CD4-positive, alpha-beta T cell treated with Interleukin-21 for 1 hour (primary cell): Measurements from ENCODE around the gene FAP.

ENCODE experiments used
- DNase-seq: peaks from one replicate; pipeline ENCODE4 v3.0.0-alpha.2; 2020

Gene FAP

DNA sequence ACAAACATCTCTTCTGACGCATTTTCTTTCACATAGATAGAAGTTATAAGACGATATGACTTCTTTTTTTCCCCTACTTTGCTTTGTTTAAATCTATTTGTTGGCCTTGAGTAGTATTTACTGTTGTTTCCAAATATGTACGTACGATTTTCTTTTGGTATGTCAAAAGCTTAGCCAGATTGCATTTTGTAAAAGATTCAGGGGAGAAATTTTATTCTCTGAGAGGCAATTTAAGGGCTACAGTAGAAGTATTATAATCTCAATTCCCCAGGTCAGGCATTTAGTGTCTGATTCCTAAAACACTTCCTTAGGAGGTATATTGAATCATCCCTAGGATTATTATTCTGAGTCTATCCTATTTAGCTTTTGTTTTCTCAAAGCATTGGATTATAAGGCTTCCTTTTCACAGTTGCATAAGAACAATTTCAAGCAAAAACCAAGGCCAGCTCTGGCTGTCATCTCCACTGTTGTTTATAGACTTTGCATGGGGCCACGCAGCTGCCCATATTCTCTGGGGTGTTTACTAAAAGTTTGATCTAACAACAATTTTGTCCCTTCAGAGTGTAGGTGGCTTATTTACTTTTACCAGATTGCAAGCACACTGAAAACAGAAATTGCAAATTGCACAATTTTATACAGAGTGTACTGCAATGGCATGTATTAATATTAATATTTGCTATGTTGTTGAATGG, 57.6 kb downstream of the FAP start:
- no peak for DNase-seq

DNA sequence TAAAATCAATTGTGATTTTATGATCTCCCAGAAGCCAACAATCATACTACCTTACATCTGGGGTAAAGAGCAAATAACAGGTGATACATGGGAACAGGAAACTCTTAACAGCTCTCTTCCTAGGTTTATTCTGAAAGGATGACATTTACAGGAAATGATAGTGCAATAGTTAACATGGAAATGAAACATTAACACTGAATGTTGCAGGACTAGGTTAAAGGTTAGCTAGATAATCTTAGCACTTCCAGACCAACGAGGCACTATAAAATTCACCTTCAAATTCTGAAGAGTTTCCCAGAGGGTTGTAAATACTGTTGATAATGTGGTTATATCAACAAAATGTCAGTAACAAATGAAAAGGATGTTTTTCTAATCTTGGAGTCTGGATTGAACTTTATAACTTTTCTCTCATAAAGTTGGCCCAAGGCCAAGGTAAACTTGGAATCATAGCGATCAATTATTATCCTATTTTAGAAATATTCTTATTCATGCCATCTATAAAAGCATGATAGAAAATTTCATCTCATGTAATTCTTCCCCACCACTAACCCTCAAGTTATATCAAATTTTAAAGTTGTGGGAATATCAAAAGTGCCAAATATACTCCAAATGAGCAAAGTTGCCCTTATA, 58.3 kb downstream of the FAP start:
- no peak for DNase-seq

DNA sequence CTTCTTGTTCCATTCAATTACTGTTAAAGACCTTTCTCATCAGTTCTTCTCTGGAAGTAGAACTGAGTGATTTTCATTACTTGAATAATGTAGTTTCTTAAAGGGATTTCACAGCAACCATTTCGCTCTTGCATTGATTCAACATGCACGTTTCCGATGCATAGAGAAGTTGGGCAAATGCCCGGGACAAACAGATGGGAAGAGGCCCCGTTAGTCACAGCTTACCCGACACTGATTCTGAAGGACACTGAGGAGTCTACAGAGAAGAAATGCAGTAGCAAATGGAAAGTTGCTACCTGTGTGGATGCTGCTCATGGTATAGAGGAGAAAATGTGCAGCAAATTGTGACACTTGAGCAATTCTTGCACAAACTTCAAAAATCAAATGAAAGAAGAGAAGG, 58.9 kb downstream of the FAP start:
- no peak for DNase-seq

DNA sequence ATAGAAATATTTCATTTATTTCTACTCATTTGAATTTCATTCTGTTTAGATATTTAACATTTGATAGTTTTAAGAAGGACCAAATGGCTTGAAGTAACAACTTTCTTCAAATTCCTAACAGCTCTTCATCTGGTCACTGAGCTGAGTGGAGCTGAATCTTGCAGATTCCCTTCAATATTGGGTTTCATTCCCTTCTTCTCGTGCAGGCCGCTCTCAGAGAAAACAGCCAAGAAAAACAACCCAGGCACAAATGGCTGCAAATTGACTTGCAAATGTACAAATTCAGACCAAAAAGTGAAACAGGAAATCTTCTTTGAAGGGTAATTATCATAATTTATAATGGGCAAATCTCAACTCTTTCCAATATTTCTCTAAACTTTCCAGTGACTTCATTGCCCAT, 60.9 kb downstream of the FAP start:
- DNase-seq, result no peak

DNA sequence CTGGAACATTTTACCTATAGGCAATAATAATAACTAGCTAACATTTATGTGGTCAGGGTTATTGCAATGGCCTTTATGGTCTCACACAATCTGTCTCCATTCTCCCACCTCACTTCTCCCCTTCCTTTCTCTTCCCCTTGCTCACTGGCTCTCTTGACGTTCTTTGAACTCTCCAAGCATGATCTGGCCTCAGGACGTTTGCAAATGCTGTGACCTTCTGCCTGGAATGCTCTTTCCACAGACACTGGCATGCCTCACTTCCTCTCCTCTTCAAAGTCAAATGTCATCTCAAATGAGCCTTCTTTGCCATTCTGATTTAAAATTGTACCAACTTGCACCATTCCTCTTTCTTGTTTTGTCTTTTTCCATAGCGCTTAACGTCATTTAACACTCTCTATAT, 65.9 kb downstream of the FAP start:
- DNase-seq, result no peak

DNA sequence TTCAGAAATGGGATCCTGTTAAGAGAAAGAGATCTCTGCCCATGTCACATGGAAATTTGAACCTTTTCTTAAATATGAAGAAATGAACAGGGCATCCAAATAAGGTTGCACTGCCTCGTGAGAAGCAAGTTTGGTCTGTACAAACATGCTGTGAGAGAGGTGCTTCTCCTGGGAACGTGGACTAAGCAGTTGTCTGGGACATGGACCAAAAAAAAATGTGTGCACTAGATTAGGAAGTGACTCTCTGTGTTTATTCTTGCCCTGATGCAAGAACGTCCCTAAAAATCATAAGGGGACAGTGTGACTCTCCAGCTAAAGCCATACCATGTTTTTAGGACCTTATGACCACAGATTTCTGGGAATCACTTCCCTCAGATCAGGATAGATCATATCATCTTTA, 67.5 kb downstream of the FAP start:
- DNase-seq, result no peak

DNA sequence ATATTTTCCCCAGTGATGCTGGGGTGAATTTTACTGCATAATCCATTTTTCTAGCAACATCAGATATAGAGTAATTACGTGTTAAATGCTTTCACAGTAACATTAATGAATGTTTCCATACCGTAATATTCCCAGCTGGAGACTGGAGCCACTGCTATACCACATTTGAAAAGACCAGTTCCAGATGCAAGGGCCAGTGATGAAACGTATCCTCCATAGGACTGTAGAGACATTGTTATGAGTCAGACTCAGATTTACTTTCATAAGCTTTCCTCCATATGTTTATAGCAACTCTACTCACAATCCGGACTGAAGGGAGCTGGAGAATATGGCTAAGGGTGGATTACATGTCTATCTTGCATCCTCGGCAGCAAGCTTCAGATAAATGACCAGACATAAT, 68.5 kb downstream of the FAP start:
- DNase-seq, result no peak

DNA sequence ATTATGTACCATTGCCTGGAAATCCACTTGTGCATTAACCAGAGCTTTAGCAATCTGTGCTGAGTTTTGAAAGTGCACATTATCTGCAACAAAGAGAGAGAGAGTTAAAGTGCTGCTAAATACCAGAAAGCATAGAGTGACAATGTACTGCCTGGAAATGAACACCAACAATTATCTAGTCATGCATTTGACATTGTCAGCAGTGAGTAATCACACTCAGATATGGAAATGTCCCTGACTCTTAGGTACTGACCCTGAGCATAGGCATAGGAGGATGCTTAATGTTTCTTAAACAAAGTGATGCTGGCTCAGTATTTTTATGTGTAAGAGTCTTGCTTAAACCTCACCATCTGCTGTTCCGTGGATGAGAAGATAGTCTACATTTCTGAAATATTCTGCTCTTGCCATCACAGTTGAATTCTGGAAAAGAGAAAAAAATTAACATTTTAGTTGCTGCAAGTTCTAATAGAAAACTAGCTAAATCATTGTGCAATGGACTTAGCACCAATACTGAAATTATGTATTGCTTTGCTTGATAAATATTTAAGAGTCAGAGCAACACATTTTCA, 70.4 kb downstream of the FAP start:
- no peak for DNase-seq

DNA sequence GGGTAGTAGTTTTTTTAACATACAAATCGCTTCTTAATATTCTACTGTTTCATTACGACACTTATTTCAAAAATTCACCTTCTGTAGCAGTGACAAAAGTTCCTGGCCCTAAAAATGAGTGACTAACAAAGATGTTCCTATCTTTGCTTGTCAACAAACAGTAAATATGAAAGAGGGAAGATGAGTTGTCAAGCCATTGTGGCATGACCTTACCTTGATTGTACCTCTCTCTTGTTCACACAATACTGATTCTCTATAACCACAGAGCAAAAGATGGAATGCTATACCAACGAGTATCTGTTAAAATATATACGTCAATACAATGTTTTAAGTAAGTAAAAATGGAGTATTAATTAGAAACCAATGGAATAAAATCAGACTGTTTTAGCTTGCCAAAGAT, 76.5 kb downstream of the FAP start:
- DNase-seq, result no peak

DNA sequence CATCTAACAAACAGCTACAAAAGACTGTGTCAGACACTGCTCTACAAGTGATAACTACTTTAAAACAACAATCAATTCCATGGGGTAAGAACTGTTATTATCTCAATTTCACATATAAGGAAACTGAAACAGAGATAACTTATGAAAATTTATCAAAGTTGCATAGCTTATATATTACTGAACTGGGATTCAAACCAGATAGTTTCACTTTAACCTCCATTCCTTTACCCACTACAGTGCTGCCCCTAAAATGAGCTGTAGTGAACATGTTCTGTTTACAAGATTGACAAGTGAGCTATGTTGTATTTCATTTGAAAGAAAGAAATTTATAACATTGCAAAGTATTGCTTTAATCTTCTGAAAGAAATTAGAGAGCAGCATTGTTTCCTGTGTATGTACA, 77.1 kb downstream of the FAP start:
- DNase-seq, result no peak

DNA sequence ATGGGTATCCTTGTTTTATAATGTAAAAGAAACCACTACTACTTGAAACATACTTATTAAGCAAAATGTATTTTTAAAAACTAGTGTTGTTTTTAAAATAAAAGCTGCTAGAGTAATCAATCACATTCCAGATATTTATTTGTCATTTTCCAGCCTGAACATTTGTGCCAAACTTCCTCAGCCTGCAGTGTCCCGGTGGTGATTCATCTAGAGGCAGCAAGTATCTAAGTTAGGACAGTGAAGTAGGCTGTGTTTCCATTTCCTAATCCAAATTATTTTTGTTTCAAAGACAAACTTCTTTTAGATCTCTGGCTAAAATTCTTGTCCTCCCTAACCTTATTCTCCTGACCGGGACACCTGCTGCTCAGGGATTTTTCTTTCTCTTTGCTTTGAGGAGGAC, 78.4 kb downstream of the FAP start:
- no peak for DNase-seq

DNA sequence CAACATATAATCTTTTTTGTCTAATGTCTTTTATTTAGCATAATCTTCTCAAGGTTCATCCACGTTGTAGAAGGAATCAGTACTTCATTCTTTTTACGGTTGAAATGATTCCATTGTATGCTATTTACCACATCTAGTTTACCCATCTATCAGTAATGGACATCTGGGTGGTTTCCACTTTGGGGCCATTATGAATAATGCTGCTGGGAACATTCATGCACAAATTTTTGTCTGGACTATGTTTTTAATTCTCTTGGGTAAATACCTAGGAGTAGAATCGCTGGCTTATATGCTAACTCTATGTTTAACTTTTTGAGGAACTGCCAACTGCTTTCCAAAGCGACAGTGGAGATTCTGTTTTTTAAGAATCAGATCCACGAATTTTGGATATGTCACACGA, 83.8 kb downstream of the FAP start:
- DNase-seq, result no peak

DNA sequence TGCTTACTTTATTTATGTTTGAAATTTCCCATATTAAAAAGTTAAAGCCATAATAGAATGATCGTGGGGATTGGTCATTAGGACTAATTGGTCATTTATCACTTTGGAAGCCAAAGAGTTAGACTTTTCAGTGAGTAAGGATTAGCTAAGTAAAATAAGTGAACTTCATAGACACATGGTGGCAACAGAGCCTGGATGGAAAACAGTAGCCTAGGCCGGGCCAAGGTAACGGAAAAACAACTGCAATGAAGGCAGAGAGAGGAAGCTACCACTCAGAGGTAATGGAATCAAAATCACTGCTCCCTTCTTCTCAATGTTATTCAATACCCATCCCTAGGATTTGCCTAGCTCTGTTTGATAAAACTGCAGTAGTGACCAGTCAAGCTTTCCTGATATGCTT, 87.1 kb downstream of the FAP start:
- no peak for DNase-seq

DNA sequence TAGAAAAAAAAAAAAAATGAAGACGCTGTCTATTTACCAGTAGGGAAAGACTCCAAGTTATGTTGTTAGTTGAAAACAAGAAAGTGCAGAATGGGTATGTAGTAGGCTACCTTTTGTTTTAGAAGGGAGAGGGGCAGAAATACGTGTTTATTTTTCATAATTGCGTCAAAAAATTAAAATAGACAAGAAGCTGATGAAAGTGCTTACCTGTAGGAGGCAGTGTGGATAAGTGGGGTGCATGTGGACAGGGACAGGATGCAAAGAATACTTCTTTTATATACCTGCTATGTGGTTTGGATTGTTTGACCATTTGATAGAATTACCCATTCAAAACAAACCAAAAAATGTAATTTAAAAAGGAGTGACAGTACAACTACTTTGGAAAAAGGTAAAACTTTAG, 88.2 kb downstream of the FAP start:
- DNase-seq, result no peak

DNA sequence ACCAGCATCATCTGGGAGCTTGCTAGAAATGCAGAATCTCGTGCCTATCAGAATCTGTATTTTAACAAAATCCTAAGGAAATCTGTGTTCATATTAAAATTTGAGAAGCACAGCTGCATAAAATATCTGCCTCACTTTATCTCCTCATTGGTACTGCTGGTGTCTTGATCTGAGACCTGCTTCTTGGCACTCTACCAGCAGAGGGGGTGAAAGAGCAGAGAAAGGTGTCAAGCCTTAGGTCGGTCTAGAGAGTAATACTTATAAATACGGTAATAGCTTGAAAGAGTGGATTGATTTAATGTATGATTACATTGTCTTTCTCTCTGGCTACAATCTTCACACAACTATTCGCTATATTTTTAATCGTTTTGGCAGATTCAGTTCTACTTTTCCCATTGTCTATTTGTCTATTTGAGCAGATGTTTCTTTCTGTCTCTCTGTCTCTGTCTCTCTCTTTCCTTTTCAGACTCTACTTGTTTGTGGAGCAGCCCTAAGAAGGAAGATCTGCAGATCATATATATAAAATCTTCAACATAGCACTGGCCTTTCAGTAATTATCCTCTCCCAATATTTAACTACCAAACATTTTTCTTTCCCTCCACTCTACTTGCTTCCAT, 89.5 kb downstream of the FAP start:
- DNase-seq, result peak; percentile 63

DNA sequence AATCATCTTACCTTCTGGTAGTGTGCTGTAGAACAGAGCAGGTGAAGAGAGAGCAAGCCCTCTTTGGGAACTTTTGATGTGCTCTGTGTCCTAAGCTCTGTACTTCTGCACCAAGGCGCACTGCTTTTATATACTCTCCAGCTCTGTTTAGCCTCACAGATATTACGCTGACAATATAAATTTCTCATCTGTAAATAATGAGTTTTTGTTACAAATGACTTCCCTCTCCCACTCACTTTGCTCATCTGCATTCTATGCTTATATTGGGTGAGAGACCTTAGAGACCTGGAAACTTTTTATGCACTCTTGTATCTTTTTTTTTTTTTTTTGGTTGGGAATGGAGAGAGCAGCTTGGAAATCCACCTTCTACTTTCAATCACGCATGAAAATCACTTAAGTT, 91.1 kb downstream of the FAP start, which contains the start of gene GCG:
GCG (minus strand) TSS at position 101 of the 400 bp plus-strand sequence. CDS start 3,069 bp downstream, outside the sequence.
- DNase-seq, result no peak

DNA sequence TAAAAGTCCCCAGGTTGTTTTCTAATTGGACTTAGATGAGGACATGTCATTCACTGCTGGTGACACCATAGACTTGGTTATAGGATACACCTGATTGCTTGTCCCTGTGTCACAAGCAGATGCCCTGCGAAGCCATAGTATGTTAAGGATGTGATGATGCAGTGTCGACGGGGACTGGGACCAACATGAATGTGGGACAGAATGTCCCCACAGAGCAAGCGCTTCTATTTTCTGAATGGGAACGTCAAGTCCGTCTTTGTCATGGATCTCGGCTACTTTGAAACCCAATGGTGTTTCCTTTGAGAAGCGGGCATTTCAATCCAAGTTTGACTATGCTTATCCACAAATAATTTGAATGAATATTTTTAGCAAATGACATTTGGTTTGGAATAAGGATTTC, 93.3 kb downstream of the FAP start:
- no peak for DNase-seq

DNA sequence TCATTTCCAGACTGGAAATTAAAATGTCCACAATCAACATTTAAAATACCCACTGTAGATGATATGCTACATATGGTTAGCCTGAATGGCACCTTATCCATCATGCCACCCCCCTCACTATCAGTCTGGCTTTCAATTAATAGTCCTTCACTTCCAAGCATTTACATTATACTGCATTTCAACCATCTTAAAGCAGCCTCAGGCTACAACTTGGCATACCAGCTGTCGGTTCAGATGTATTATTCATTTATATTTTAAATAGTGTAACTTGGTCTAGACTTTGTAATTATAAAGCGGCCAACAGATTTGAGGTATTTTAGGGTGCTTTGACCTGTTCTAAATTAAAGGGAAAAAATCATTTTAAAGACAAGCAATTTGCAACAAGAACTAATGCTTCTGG, 93.8 kb downstream of the FAP start:
- no peak for DNase-seq

DNA sequence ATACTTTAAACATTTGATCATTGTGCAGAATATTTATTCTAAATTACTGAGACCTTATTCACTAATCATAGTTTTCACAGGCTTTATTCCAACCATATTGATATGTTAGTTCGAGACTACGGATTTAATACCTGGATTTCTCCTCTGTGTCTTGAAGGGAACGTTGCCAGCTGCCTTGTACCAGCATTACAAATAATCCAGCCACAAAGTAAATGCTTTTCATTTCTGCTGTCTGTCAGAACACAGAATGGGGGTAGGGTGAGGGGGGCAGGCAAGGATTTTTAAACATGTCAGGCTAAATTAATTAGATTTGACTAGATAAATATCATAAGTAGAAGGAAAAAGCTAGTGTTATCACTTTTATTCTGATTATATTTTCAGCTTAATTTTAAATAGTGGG, 94.3 kb downstream of the FAP start:
- DNase-seq, result no peak

DNA sequence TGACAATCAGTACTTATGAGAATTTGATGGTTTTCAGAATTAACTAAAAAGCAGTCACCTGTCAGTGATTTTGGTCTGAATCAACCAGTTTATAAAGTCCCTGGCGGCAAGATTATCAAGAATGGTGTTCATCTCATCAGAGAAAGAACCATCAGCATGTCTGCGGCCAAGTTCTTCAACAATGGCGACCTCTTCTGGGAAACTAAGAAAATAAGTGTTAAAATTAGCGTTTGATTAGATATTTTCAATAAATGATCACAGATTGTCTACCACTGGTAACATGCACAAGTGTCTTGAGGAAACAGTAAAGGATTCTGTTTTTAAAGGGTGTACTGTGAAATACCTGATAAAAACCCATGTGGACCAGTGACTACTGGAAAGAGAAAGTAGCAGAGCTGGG, 99.3 kb downstream of the FAP start:
- no peak for DNase-seq

DNA sequence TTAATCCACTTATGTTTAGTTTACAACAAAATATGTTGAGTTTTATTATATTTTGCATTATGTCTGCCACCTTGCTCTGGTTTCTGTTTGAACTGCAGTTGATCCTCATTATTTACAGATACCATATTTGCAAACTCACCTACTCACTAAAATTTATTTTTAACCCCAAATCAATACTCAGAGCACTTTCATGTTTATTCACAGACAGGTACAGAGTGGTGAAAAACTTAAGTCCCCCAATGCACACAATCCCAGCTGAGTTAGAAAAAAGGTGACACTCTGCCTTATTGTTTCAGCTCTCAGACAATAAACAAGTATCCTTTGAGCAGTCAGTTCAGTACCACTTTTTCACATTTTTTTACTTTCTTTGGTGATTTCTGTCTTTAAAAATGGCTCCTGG, 104.9 kb downstream of the FAP start:
- DNase-seq, result no peak

DNA sequence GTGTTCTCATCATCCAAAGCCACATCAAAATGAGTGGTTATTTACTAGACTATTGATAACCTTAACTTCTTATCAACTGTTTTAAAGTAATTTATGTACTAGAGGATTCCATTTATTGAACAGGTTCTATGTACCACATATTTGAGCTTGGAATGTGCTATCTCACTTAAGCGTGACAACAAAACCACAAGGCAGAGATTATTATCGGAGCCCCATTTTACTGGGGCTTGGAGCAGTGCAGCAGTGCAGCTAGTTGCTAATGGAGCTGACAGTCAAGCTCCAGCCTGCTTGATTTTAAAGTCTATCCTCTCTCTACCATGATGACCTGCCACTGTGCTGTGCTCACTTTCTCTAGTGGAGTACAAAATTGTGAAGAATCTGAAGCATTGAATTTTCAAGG, 115.8 kb downstream of the FAP start:
- no peak for DNase-seq

DNA sequence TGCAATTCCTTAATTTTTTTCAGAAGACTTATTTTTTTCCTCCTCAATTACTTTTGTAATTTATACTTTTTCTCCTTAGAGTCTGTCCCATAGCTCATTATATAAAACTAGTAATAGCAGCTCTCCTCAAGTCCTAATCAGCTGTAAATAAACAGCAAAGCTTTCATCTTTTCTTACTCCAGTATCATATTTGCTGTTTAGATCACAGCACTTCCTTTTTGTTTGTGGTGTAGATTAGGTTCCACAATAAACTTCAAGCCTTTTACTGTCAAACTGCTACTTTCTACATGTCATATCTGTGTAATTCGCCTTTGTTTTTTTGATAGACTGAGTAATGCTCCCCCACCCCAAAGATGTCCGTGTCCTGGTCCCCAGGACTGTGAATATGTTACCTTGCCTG, 116.7 kb downstream of the FAP start:
- DNase-seq, result no peak

DNA sequence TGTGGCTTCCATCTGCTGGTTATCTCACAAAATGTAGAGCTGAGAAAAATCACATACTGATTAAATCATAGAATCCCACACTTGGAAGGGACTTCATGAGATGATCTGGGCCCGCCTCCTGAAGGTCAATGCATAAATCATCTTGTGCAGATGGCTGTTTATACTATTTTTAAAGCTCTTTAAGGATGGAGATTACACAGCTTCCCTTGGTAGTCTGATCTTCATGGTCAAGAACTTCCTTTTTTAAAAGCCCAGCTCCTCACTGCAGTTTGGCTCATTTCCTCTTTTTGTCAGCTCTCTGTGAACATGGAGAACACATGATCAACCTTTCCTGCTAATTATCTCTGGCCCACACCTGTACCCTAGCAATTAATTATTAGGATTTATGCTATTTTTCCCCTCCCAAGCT, 117.1 kb downstream of the FAP start:
- DNase-seq, result no peak
